Measurements from ENCODE around the gene SEMA4F. TPM values are rescaled to one million over a fixed set of nuclear protein-coding genes. Genes with fewer than 3 reads are reported as not detected.

SEMA4F gene
- total RNA-seq, 6 donors from 2014 or later: 6.3 to 15.3 (median 10.1) TPM

GRCh38 chr2:74728842-74729241 lies 74.8 kb downstream of the SEMA4F start:
- DNase-seq (no peak), ATAC-seq (ENCODE audit: low FRiP score in 2 of 2) (no peak)
- Histone ChIP-seq H3K36me3 (no peaks in the 10 kb centered on the region), H3K27me3 (no peaks in the 10 kb centered on the region), H3K4me3 (no peak overlapping the region), H3K27ac (no peak overlapping the region), H3K4me1 (no peaks in the 10 kb centered on the region), H3K9me3 (no peaks in the 10 kb centered on the region)
- TF ChIP-seq EP300 (IDR thresholded peaks at IDR 0.05) (no peak), CTCF (IDR thresholded peaks at IDR 0.05) (no peak), POLR2A (IDR thresholded peaks at IDR 0.05) (no peak), POLR2AphosphoS5 (IDR thresholded peaks at IDR 0.05) (no peak)
- 81 to 90% methylated on average over 2 of the region's 2 CpGs for WGBS, 2 donors

GRCh38 chr2:74730530-74730929 lies 76.5 kb downstream of the SEMA4F start:
- 89 to 93% methylated on average over 2 of the region's 2 CpGs for WGBS, 2 donors
- TF ChIP-seq EP300 (IDR thresholded peaks at IDR 0.05): no peak
- TF ChIP-seq POLR2AphosphoS5 (IDR thresholded peaks at IDR 0.05): no peak
- TF ChIP-seq POLR2A (IDR thresholded peaks at IDR 0.05): no peak
- no peak for TF ChIP-seq CTCF (IDR thresholded peaks at IDR 0.05)
- Histone ChIP-seq H3K27ac (no peak overlapping the region), H3K27me3 (no peaks in the 10 kb centered on the region), H3K9me3 (no peaks in the 10 kb centered on the region), H3K4me3 (no peak overlapping the region), H3K4me1 (no peaks in the 10 kb centered on the region), H3K36me3 (no peaks in the 10 kb centered on the region)
- ATAC-seq (ENCODE audit: low FRiP score in 2 of 2) (no peak), DNase-seq (no peak)

Other genes starting within 250 kb of the SEMA4F start
- 10 to 100 TPM in 2 of 6 donors, 1 to 10 TPM in 4; 2.6 to 12.3 (median 5.7) TPM for gene C2orf81, start 232.6 kb upstream of the SEMA4F start, total RNA-seq
- gene WDR54, start 232.5 kb upstream of the SEMA4F start, total RNA-seq: 10 to 100 TPM in 4 of 6 donors, 1 to 10 TPM in 2; 8.4 to 28.2 (median 13.3) TPM
- gene RTKN, start 212.3 kb upstream of the SEMA4F start, total RNA-seq: 10 to 100 TPM; 26.7 to 95.3 (median 34.0) TPM
- gene INO80B, start 199.2 kb upstream of the SEMA4F start, total RNA-seq: 10 to 100 TPM; 12.6 to 85.9 (median 32.5) TPM
- gene WBP1, start 195.8 kb upstream of the SEMA4F start, total RNA-seq: 100 to 1,000 TPM in 1 of 6 donors, 10 to 100 TPM in 5; 34.7 to 109 (median 51.3) TPM
- 10 to 100 TPM; 57.8 to 80.8 (median 63.1) TPM for gene MOGS, start 188.9 kb upstream of the SEMA4F start, total RNA-seq
- 10 to 100 TPM; 19.9 to 87.1 (median 30.1) TPM for gene MRPL53, start 181.6 kb upstream of the SEMA4F start, total RNA-seq
- gene CCDC142, start 171.2 kb upstream of the SEMA4F start, total RNA-seq: 10 to 100 TPM; 14.8 to 67.1 (median 19.8) TPM
- 100 to 1,000 TPM in 1 of 6 donors, 10 to 100 TPM in 5; 18.2 to 127 (median 27.3) TPM for gene TTC31, start 171.2 kb upstream of the SEMA4F start, total RNA-seq
- gene LBX2, start 154.6 kb upstream of the SEMA4F start, total RNA-seq: 1 to 10 TPM; 1.3 to 8.4 (median 2.4) TPM
- 10 to 100 TPM; 15.4 to 43.2 (median 34.6) TPM for gene PCGF1, start 146.6 kb upstream of the SEMA4F start, total RNA-seq
- 1 to 10 TPM in 1 of 6 donors, under 1 TPM in 1, not detected in 4; 0.26 to 2.6 TPM for gene TLX2, start 139.8 kb upstream of the SEMA4F start, total RNA-seq
- gene DQX1, start 128.0 kb upstream of the SEMA4F start, total RNA-seq: under 1 TPM in 3 of 6 donors, not detected in 3; 0.26 to 0.37 (median 0.33) TPM
- 100 to 1,000 TPM in 4 of 6 donors, 10 to 100 TPM in 2; 93.4 to 337 (median 125) TPM for gene AUP1, start 124.5 kb upstream of the SEMA4F start, total RNA-seq
- 10 to 100 TPM; 11.8 to 36.9 (median 27.2) TPM for gene HTRA2, start 124.3 kb upstream of the SEMA4F start, total RNA-seq
- 10 to 100 TPM in 3 of 6 donors, 1 to 10 TPM in 3; 3.6 to 28.3 (median 10.3) TPM for gene LOXL3, start 100.3 kb upstream of the SEMA4F start, total RNA-seq
- 10 to 100 TPM; 13.7 to 49.2 (median 38.0) TPM for gene DOK1, start 99.5 kb upstream of the SEMA4F start, total RNA-seq
- gene M1AP, start 5.9 kb upstream of the SEMA4F start, total RNA-seq: 1 to 10 TPM in 3 of 6 donors, under 1 TPM in 1, not detected in 2; 0.91 to 6.3 (median 2.2) TPM
- gene HK2, start 179.9 kb downstream of the SEMA4F start, total RNA-seq: 10 to 100 TPM; 29.0 to 98.8 (median 39.7) TPM